ENCODE results near the gene CENPE. TPM values are rescaled to one million over a fixed set of nuclear protein-coding genes. Genes with fewer than 3 reads are reported as not detected.

CENPE gene
- total RNA-seq, 2 experiments from 2014 or later: 36.7 to 39.0 TPM

- no peak for ATAC-seq
- Mint-ChIP-seq H3K36me3 (ENCODE audit: low read depth) (peaks cover 37% of the 10 kb centered on the region), H3K4me3 (peak overlapping the region; percentile 91), H3K4me1 (ENCODE audit: low read depth) (peaks cover 42% of the 10 kb centered on the region), H3K27ac (peak overlapping the region; percentile 99), H3K9me3 (no peaks in the 10 kb centered on the region), H3K27me3 (no peaks in the 10 kb centered on the region)
- POLR2A ChIA-PET: interaction anchor here (1.0 to 1.5 kb wide), 3 partner anchors 16 to 55 kb away, joined by 4 read pairs; no protein-coding TSS in a partner anchor
- intact Hi-C loops (cut with micrococcal nuclease): loop anchor here (10.0 kb wide), 1 partner anchor 731 kb away; the partner anchor contains the start of gene SLC39A8
- DNase-seq: no peak
- TF ChIP-seq, protein P1, sequence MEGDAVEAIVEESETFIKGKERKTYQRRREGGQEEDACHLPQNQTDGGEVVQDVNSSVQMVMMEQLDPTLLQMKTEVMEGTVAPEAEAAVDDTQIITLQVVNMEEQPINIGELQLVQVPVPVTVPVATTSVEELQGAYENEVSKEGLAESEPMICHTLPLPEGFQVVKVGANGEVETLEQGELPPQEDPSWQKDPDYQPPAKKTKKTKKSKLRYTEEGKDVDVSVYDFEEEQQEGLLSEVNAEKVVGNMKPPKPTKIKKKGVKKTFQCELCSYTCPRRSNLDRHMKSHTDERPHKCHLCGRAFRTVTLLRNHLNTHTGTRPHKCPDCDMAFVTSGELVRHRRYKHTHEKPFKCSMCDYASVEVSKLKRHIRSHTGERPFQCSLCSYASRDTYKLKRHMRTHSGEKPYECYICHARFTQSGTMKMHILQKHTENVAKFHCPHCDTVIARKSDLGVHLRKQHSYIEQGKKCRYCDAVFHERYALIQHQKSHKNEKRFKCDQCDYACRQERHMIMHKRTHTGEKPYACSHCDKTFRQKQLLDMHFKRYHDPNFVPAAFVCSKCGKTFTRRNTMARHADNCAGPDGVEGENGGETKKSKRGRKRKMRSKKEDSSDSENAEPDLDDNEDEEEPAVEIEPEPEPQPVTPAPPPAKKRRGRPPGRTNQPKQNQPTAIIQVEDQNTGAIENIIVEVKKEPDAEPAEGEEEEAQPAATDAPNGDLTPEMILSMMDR (IDR thresholded peaks at IDR 0.05): no peak
- CTCF ChIA-PET: interaction anchor here (1.9 to 4.0 kb wide), 5 partner anchors 10 to 28 kb away, joined by 6 to 21 read pairs (median 14); partner anchors contain the start of gene BDH2
Measured at GRCh38 chr4:103075435-103075893, 122.7 kb downstream of the CENPE start.

DNA sequence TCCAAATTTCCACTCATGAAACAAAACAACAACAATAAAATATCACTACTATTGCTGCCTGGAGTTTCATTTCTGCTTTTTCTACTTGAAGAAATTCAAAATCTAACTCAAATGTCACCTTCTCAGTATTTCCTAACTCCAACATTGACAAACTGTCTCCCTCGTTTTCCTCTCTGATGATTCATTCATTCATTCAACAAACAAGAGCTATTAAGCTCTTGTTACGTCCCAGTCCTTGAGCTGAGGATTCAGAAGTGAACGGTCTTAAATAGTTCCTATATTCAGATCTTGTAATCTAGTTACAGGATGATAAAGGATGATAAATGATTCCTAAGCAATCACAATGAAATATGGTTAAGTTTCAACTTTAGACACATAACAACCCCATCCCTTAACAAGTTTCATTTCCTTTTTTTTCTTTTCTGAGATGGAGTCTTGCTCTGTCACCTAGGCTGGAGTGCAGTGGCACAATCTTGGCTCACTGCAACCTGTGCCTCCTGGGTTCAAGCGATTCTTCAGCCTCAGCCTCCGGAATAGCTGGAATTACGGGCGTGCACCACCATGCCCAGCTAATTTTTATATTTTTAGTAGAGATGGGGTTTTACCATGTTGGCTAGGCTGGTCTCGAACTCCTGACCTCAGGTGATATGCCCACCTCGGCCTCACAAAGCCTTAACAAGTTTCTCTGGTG, 123.3 kb downstream of the CENPE start:
- Mint-ChIP-seq H3K27ac (peak overlapping the region; percentile 99), H3K36me3 (ENCODE audit: low read depth) (peaks cover 37% of the 10 kb centered on the region), H3K27me3 (no peaks in the 10 kb centered on the region), H3K9me3 (no peaks in the 10 kb centered on the region), H3K4me3 (peak overlapping the region; percentile 91), H3K4me1 (ENCODE audit: low read depth) (peaks cover 42% of the 10 kb centered on the region)
- ChIA-PET CTCF (interaction anchor here (0.6 to 4.0 kb wide), 7 partner anchors 9 to 106 kb away, joined by 3 to 21 read pairs (median 8); partner anchors contain the start of gene BDH2), POLR2A (interaction anchor here (1.0 to 1.5 kb wide), 2 partner anchors 16 to 20 kb away, joined by 4 read pairs; no protein-coding TSS in a partner anchor)
- DNase-seq (no peak), ATAC-seq (no peak)
- intact Hi-C loops (cut with micrococcal nuclease): loop anchor here (10.0 kb wide), 1 partner anchor 730 kb away; the partner anchor contains the start of gene SLC39A8
- TF ChIP-seq, protein P1 (IDR thresholded peaks at IDR 0.05): no peak

- Mint-ChIP-seq H3K27me3 (no peaks in the 10 kb centered on the region), H3K36me3 (ENCODE audit: low read depth) (peaks cover 42% of the 10 kb centered on the region), H3K4me3 (peak overlapping the region; percentile 91), H3K9me3 (no peaks in the 10 kb centered on the region), H3K4me1 (ENCODE audit: low read depth) (peaks cover 39% of the 10 kb centered on the region), H3K27ac (no peak overlapping the region)
- POLR2A ChIA-PET: no interaction called here
- intact Hi-C loops (cut with micrococcal nuclease): loop anchor here (10.0 kb wide), 1 partner anchor 729 kb away; the partner anchor contains the start of gene SLC39A8
- no peak for DNase-seq
- CTCF ChIA-PET: interaction anchor here (1.0 to 4.0 kb wide), 3 partner anchors 21 to 27 kb away, joined by 6 to 14 read pairs (median 6); no protein-coding TSS in a partner anchor
- TF ChIP-seq, protein P1 (IDR thresholded peaks at IDR 0.05): no peak
- no peak for ATAC-seq
Measured at GRCh38 chr4:103073792-103074438, 124.2 kb downstream of the CENPE start.

GRCh38 chr4:103067841-103068547, 130.1 kb downstream of the CENPE start:
- Mint-ChIP-seq H3K27ac (no peak overlapping the region), H3K36me3 (ENCODE audit: low read depth) (peaks cover 52% of the 10 kb centered on the region), H3K4me1 (ENCODE audit: low read depth) (peaks cover 23% of the 10 kb centered on the region), H3K4me3 (no peak overlapping the region), H3K9me3 (no peaks in the 10 kb centered on the region), H3K27me3 (no peaks in the 10 kb centered on the region)
- ChIA-PET CTCF (interaction anchor here (1.9 kb wide), 1 partner anchor 23 kb away, joined by 6 read pairs; no protein-coding TSS in a partner anchor), POLR2A (interaction anchor here (0.6 kb wide), 1 partner anchor 36 kb away, joined by 4 read pairs; no protein-coding TSS in a partner anchor)
- intact Hi-C loops (cut with micrococcal nuclease): no loop called here
- TF ChIP-seq, protein P1 (IDR thresholded peaks at IDR 0.05): no peak
- ATAC-seq (peak; percentile 49), DNase-seq (no peak)
